GM12873 (cell line): ENCODE results near the gene NOS3.

Experiments used
- CTCF ChIP-seq: IDR thresholded peaks from 2 replicates; pipeline ENCODE4 v1.5.1; 2012; ENCODE audit warnings: low read depth, mild to moderate bottlenecking, moderate library complexity, low read length, control low read depth; ENCODE audit not compliant: insufficient read depth; ENCODE audit errors: missing control alignments

Gene NOS3

DNA sequence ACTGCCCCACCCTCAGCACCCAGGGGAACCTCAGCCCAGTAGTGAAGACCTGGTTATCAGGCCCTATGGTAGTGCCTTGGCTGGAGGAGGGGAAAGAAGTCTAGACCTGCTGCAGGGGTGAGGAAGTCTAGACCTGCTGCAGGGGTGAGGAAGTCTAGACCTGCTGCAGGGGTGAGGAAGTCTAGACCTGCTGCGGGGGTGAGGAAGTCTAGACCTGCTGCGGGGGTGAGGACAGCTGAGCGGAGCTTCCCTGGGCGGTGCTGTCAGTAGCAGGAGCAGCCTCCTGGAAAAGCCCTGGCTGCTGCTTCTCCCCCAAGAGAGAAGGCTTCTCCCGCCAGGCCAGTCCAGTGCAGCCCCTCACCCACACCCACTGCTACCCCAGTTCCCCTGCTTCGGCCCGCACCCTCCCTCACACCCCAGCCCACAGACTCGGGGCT, 6.3 kb downstream of the NOS3 start:
- TF ChIP-seq CTCF, result no peak

DNA sequence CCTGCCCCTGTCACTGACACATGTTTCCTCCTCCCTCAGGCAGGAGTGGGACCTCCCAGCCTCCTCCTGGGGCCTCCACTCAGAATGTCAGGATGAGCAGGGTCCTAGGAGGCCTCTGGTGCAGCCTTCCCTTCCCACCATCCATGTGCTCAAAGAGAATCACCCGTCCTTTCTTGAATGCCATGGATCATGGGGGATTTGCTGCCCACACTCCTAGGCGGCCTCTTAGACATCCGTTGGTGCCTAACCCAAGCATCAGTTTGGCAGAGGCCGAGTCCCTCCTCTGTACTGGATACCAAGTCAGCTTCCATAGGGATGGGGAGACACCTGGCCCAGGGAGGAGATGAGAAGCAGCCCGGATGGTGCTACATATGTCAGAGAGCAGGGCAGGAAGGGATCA, 7.0 kb downstream of the NOS3 start:
- TF ChIP-seq CTCF, result no peak

DNA sequence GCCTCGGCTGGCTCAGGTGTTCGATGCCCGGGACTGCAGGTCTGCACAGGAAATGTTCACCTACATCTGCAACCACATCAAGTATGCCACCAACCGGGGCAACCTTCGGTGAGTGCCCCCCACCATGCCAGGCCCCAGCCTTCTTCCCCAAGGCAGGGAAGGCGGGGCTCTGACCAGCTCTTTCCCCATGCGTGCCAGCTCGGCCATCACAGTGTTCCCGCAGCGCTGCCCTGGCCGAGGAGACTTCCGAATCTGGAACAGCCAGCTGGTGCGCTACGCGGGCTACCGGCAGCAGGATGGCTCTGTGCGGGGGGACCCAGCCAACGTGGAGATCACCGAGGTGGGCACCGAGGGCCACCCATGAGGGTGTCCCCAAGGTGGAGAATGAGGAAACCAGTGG, 7.5 kb downstream of the NOS3 start:
- no peak for TF ChIP-seq CTCF

- TF ChIP-seq CTCF, result no peak
Observed at GRCh38 chr7:150999001-150999400, 8.2 kb downstream of the NOS3 start.

- TF ChIP-seq CTCF, result no peak
Observed at GRCh38 chr7:150999497-151000230, 8.8 kb downstream of the NOS3 start.

- TF ChIP-seq CTCF, result no peak
Observed at GRCh38 chr7:151000897-151001495, 10.2 kb downstream of the NOS3 start.

GRCh38 chr7:151001546-151001945, 10.7 kb downstream of the NOS3 start:
- TF ChIP-seq CTCF, result no peak
